ENCODE results near the gene KDM4B. TPM values are rescaled to one million over a fixed set of nuclear protein-coding genes. Genes with fewer than 3 reads are reported as not detected.
"Not testable (repeated sequence)": the region's sequence is repeated elsewhere in the genome, so short reads cannot be mapped to it uniquely, and the experiment has no call there.

Gene KDM4B
- total RNA-seq, 1 donor from 2014 or later = 21.2 TPM

- no peak for DNase-seq (ENCODE audit: low read depth)
- TF ChIP-seq, protein P1, sequence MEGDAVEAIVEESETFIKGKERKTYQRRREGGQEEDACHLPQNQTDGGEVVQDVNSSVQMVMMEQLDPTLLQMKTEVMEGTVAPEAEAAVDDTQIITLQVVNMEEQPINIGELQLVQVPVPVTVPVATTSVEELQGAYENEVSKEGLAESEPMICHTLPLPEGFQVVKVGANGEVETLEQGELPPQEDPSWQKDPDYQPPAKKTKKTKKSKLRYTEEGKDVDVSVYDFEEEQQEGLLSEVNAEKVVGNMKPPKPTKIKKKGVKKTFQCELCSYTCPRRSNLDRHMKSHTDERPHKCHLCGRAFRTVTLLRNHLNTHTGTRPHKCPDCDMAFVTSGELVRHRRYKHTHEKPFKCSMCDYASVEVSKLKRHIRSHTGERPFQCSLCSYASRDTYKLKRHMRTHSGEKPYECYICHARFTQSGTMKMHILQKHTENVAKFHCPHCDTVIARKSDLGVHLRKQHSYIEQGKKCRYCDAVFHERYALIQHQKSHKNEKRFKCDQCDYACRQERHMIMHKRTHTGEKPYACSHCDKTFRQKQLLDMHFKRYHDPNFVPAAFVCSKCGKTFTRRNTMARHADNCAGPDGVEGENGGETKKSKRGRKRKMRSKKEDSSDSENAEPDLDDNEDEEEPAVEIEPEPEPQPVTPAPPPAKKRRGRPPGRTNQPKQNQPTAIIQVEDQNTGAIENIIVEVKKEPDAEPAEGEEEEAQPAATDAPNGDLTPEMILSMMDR (IDR thresholded peaks at IDR 0.05; ENCODE audit: insufficient read depth, low read length, poor library complexity, severe bottlenecking) = no peak
- Histone ChIP-seq H3K4me3 (ENCODE audit: low read depth, low read length) (no peak overlapping the region), H3K27me3 (ENCODE audit: control insufficient read depth, insufficient read depth, low read length) (no peaks in the 10 kb centered on the region), H3K36me3 (ENCODE audit: control insufficient read depth, insufficient read depth, low read length) (peaks cover 5% of the 10 kb centered on the region)
Measured at GRCh38 chr19:4932711-4933110, 36.2 kb upstream of the KDM4B start.

GRCh38 chr19:4933528-4933927 lies 35.4 kb upstream of the KDM4B start:
- TF ChIP-seq, protein P1 (IDR thresholded peaks at IDR 0.05; ENCODE audit: insufficient read depth, low read length, poor library complexity, severe bottlenecking) = no peak
- no peak for DNase-seq (ENCODE audit: low read depth)

GRCh38 chr19:4935444-4935843 lies 33.5 kb upstream of the KDM4B start:
- DNase-seq (ENCODE audit: low read depth) = no peak
- TF ChIP-seq, protein P1 (IDR thresholded peaks at IDR 0.05; ENCODE audit: insufficient read depth, low read length, poor library complexity, severe bottlenecking) = no peak
- Histone ChIP-seq H3K36me3 (ENCODE audit: control insufficient read depth, insufficient read depth, low read length) (peaks cover 5% of the 10 kb centered on the region), H3K4me3 (ENCODE audit: low read depth, low read length) (no peak overlapping the region), H3K27me3 (ENCODE audit: control insufficient read depth, insufficient read depth, low read length) (no peaks in the 10 kb centered on the region)

More at GRCh38 chr19:4933528-4933927, 35.4 kb upstream of the KDM4B start:
- peaks cover 5% of the 10 kb centered on the region for H3K36me3 ChIP-seq (ENCODE audit: control insufficient read depth, insufficient read depth, low read length)
- no peaks in the 10 kb centered on the region for H3K27me3 ChIP-seq (ENCODE audit: control insufficient read depth, insufficient read depth, low read length)
- no peak overlapping the region for H3K4me3 ChIP-seq (ENCODE audit: low read depth, low read length)

- Histone ChIP-seq H3K36me3 (ENCODE audit: control insufficient read depth, insufficient read depth, low read length) (peaks cover 2% of the 10 kb centered on the region), H3K27me3 (ENCODE audit: control insufficient read depth, insufficient read depth, low read length) (no peaks in the 10 kb centered on the region), H3K4me3 (ENCODE audit: low read depth, low read length) (no peak overlapping the region)
- TF ChIP-seq, protein P1 (IDR thresholded peaks at IDR 0.05; ENCODE audit: insufficient read depth, low read length, poor library complexity, severe bottlenecking) = no peak
- DNase-seq (ENCODE audit: low read depth) = no peak
Measured at GRCh38 chr19:4937060-4937459, 31.9 kb upstream of the KDM4B start.

GRCh38 chr19:4938461-4938860 lies 30.5 kb upstream of the KDM4B start:
- H3K36me3 ChIP-seq (ENCODE audit: control insufficient read depth, insufficient read depth, low read length); H3K4me3 ChIP-seq (ENCODE audit: low read depth, low read length); DNase-seq (ENCODE audit: low read depth); H3K27me3 ChIP-seq (ENCODE audit: control insufficient read depth, insufficient read depth, low read length): not testable (repeated sequence)

DNA sequence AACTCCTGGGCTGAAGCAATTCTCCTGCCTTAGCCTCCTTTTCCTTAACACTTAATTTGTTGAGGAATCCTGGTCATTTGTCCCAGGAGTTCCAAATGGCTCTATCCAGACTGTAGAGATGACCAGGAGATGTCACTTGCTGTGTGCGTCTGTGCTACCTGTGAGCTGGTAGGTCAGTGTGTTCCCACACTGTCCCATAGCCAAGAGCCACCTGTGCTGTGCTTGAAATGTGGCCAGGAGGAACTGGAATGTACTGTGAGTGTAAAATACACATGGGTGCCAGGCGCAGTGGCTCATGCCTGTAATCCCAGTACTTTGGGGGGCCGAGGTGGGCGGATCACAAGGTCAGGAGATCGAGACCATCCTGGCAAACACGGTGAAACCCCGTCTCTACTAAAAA lies 29.4 kb upstream of the KDM4B start:
- Histone ChIP-seq H3K4me3 (ENCODE audit: low read depth, low read length) (no peak overlapping the region), H3K27me3 (ENCODE audit: control insufficient read depth, insufficient read depth, low read length) (no peaks in the 10 kb centered on the region), H3K36me3 (ENCODE audit: control insufficient read depth, insufficient read depth, low read length) (no peaks in the 10 kb centered on the region)
- TF ChIP-seq, protein P1 (IDR thresholded peaks at IDR 0.05; ENCODE audit: insufficient read depth, low read length, poor library complexity, severe bottlenecking) = no peak
- no peak for DNase-seq (ENCODE audit: low read depth)

DNA sequence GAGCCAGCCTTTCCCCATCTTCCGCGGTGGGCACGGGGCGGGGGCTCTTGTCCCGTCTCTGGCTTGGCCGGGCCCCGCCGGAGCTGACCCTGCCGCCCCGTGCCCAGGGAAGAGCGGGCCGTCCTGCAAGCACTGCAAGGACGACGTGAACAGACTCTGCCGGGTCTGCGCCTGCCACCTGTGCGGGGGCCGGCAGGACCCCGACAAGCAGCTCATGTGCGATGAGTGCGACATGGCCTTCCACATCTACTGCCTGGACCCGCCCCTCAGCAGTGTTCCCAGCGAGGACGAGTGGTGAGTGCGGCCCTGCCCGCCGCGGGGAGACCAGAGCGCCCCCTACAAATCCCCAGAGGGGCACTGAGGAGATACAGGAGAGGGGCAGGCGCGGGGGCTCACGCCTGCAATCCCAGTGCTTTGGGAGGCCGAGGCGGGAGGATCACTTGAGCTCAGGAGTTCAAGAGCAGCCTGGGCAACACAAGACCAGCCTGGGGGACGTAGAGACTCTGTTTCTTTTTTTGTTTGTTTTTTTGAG lies 27.2 kb upstream of the KDM4B start:
- H3K27me3 ChIP-seq (ENCODE audit: control insufficient read depth, insufficient read depth, low read length); DNase-seq (ENCODE audit: low read depth); H3K36me3 ChIP-seq (ENCODE audit: control insufficient read depth, insufficient read depth, low read length); H3K4me3 ChIP-seq (ENCODE audit: low read depth, low read length): not testable (repeated sequence)

- H3K36me3 ChIP-seq (ENCODE audit: control insufficient read depth, insufficient read depth, low read length) = not testable (repeated sequence)
Measured at GRCh38 chr19:4950650-4951049, 18.3 kb upstream of the KDM4B start.

More at GRCh38 chr19:4950650-4951049, 18.3 kb upstream of the KDM4B start:
- H3K27me3 ChIP-seq (ENCODE audit: control insufficient read depth, insufficient read depth, low read length); DNase-seq (ENCODE audit: low read depth); H3K4me3 ChIP-seq (ENCODE audit: low read depth, low read length): not testable (repeated sequence)

All from kidney epithelial cell (primary cell).